Keratinocyte (primary cell): Measurements from ENCODE around the gene PCSK6. TPM values are rescaled to one million over a fixed set of nuclear protein-coding genes. Genes with fewer than 3 reads are reported as not detected.

Source experiments
- DNase-seq: peaks from one replicate; pipeline ENCODE4 v3.0.0-alpha.2; 2011; ENCODE audit warnings: low read depth, missing footprints, low spot score
- FAIRE-seq: peaks from 2 replicates; lab custom pipeline; 2011; peaks lifted over from hg19 to GRCh38; lab: Jason Lieb, UNC
- H2AFZ ChIP-seq: 2 replicates; pipeline ENCODE4 v1.6.0; 2012; ENCODE audit warnings: low read length, control low read depth, inconsistent platforms; ENCODE audit not compliant: control insufficient read depth
- H3K27ac ChIP-seq: 2 replicates; pipeline ENCODE4 v1.5.1; 2011; ENCODE audit warnings: low read length; ENCODE audit not compliant: control insufficient read depth, insufficient read depth
- H3K27me3 ChIP-seq: 3 replicates; pipeline ENCODE4 v1.6.0; 2011; ENCODE audit warnings: low read length; ENCODE audit not compliant: control insufficient read depth, insufficient read depth; ENCODE audit errors: extremely low read depth
- H3K36me3 ChIP-seq, 2 experiments: 2 replicates in 1 of 2; 3 replicates in 1 of 2; pipeline ENCODE4 v1.5.1; 2011; ENCODE audit warnings: low read length in 2 of 2, mild to moderate bottlenecking in 1 of 2; ENCODE audit not compliant: control insufficient read depth in 2 of 2, insufficient read depth in 2 of 2; ENCODE audit errors: extremely low read depth in 1 of 2
- H3K4me1 ChIP-seq: 3 replicates; pipeline ENCODE4 v1.5.1; 2011; ENCODE audit warnings: low read length; ENCODE audit not compliant: control insufficient read depth, insufficient read depth; ENCODE audit errors: extremely low read depth
- H3K4me2 ChIP-seq: 3 replicates; pipeline ENCODE4 v1.6.0; 2011; ENCODE audit warnings: low read depth, low read length; ENCODE audit not compliant: control insufficient read depth, insufficient read depth; ENCODE audit errors: extremely low read depth
- H3K4me3 ChIP-seq, 3 experiments: fragments of 200-600 bp in 1 of 3; sonication (generic) in 1 of 3; 2 replicates in 2 of 3; 3 replicates in 1 of 3; pipeline ENCODE4 v1.5.1; 2011 to 2016; ENCODE audit warnings: low read length in 3 of 3, mild to moderate bottlenecking in 3 of 3, control low read depth in 2 of 3, inconsistent platforms in 1 of 3, low read depth in 1 of 3, mixed read lengths in 1 of 3, mixed run types in 1 of 3, moderate library complexity in 1 of 3; ENCODE audit not compliant: control insufficient read depth in 2 of 3, insufficient read depth in 2 of 3; ENCODE audit errors: extremely low read depth in 1 of 3
- H3K79me2 ChIP-seq: 2 replicates; pipeline ENCODE4 v1.6.0; 2012; ENCODE audit warnings: low read length; ENCODE audit not compliant: control insufficient read depth, insufficient read depth
- H3K9ac ChIP-seq: 3 replicates; pipeline ENCODE4 v1.6.0; 2011; ENCODE audit warnings: low read length; ENCODE audit not compliant: control insufficient read depth, insufficient read depth; ENCODE audit errors: extremely low read depth
- H3K9me1 ChIP-seq: 3 replicates; pipeline ENCODE4 v1.6.0; 2011; ENCODE audit warnings: low read length; ENCODE audit not compliant: control insufficient read depth, insufficient read depth; ENCODE audit errors: extremely low read depth
- H3K9me3 ChIP-seq: 2 replicates; pipeline ENCODE4 v1.5.1; 2012; ENCODE audit warnings: low read depth, low read length; ENCODE audit not compliant: control insufficient read depth
- H4K20me1 ChIP-seq: 3 replicates; pipeline ENCODE4 v1.6.0; 2011; ENCODE audit warnings: low read length; ENCODE audit not compliant: control insufficient read depth, insufficient read depth; ENCODE audit errors: extremely low read depth
- EZH2 ChIP-seq: IDR thresholded peaks from one replicate; pipeline ENCODE4 v1.6.1; 2012; ENCODE audit warnings: inconsistent platforms, mild to moderate bottlenecking, low read length, moderate library complexity
- dilution Hi-C: fragments of 300-500 bp; cut with MboI; formaldehyde crosslinking; loops from one replicate; pipeline ENCODE4 v1.7.0; 2020; ENCODE audit warnings: low sequenced_read_pairs; ENCODE audit not compliant: extremely low pct_ligation_motif_present
- polyA plus RNA-seq, 5 experiments: library from polyadenylated mRNA; depleted of rRNA in 3 of 5; stranded (reverse) in 3 of 5; stranded (forward) in 1 of 5; unstranded in 1 of 5; fragments of >200 nt; gene quantifications; 1 replicate in 1 of 5; 2 replicates in 3 of 5; 3 replicates in 1 of 5; pipeline versions ENCODE4 v1.2.1 to v1.2.3, GENCODE V29; 2011 to 2012; ENCODE audit warnings: missing spikeins in 2 of 5, low read depth in 1 of 5, low replicate concordance in 1 of 5
- TF ChIP-seq, protein P1 (sequence below), 3 experiments: IDR thresholded peaks in 1 of 3; conservative IDR thresholded peaks in 1 of 3; optimal IDR thresholded peaks in 1 of 3; 2 replicates in 2 of 3; 3 replicates in 1 of 3; pipeline versions ENCODE3 to v1.5.1; 2011; ENCODE audit warnings: low read length in 3 of 3, mild to moderate bottlenecking in 3 of 3, moderate library complexity in 2 of 3, control low read depth in 1 of 3, inconsistent platforms in 1 of 3; ENCODE audit not compliant: insufficient read depth in 2 of 3; ENCODE audit errors: extremely low read depth in 1 of 3

PCSK6 gene
- polyA plus RNA-seq, 1 donor (not counting 4 experiments of a cell fraction or from before 2014, with no cell fraction given) = 3.1 TPM

- H3K9me3 ChIP-seq = no peaks in the 10 kb centered on the region
Measured at GRCh38 chr15:101396484-101397261, 92.8 kb downstream of the PCSK6 start.

DNA sequence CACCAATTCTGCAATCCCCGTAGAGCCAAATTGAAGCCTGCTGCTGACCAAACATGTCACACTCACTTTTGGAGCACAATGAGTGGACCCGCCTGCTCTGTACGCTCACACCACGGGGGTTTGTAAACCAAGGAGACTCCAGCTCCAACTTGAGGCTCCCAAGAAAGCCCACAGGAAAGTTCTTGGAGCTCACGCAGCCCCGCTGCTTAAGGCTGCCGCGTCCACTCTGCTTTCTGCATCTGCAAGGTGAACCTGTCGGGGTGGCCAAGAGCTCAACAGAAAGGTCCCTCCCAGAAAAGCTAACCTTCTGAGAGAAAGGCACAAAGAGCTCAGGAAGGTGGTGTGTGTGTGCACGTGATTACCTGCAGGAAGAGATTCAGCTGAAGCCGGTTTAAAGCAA, 94.9 kb downstream of the PCSK6 start:
- Histone ChIP-seq H4K20me1 (no peaks in the 10 kb centered on the region), H3K27me3 (no peaks in the 10 kb centered on the region), H3K9me3 (no peaks in the 10 kb centered on the region), H2AFZ (no peak overlapping the region), H3K9ac (no peak overlapping the region), H3K79me2 (no peaks in the 10 kb centered on the region), H3K36me3 (no peaks in the 10 kb centered on the region), H3K9me1 (no peaks in the 10 kb centered on the region), H3K27ac (no peak overlapping the region), H3K4me1 (no peaks in the 10 kb centered on the region), H3K4me2 (no peak overlapping the region), H3K4me3 (no peak overlapping the region)
- dilution Hi-C loops = no loop called here
- TF ChIP-seq EZH2 = no peak
- TF ChIP-seq, protein P1, sequence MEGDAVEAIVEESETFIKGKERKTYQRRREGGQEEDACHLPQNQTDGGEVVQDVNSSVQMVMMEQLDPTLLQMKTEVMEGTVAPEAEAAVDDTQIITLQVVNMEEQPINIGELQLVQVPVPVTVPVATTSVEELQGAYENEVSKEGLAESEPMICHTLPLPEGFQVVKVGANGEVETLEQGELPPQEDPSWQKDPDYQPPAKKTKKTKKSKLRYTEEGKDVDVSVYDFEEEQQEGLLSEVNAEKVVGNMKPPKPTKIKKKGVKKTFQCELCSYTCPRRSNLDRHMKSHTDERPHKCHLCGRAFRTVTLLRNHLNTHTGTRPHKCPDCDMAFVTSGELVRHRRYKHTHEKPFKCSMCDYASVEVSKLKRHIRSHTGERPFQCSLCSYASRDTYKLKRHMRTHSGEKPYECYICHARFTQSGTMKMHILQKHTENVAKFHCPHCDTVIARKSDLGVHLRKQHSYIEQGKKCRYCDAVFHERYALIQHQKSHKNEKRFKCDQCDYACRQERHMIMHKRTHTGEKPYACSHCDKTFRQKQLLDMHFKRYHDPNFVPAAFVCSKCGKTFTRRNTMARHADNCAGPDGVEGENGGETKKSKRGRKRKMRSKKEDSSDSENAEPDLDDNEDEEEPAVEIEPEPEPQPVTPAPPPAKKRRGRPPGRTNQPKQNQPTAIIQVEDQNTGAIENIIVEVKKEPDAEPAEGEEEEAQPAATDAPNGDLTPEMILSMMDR (optimal IDR thresholded peaks at IDR 0.05 in 1 of 3, IDR thresholded peaks at IDR 0.05 in 1 of 3, conservative IDR thresholded peaks at IDR 0.05 in 1 of 3; ENCODE audit: extremely low read depth in 1 of 3, insufficient read depth in 2 of 3, low read length in 3 of 3) = no peak
- DNase-seq = no peak
- no peak for FAIRE-seq

More at GRCh38 chr15:101396484-101397261, 92.8 kb downstream of the PCSK6 start:
- dilution Hi-C loops = no loop called here
- H3K4me1 ChIP-seq = no peaks in the 10 kb centered on the region
- no peak for DNase-seq
- TF ChIP-seq EZH2 = no peak
- TF ChIP-seq, protein P1 (optimal IDR thresholded peaks at IDR 0.05 in 1 of 3, IDR thresholded peaks at IDR 0.05 in 1 of 3, conservative IDR thresholded peaks at IDR 0.05 in 1 of 3; ENCODE audit: extremely low read depth in 1 of 3, insufficient read depth in 2 of 3, low read length in 3 of 3) = no peak
- no peak for FAIRE-seq
- no peak overlapping the region for H2AFZ ChIP-seq
- no peak overlapping the region for H3K4me2 ChIP-seq
- no peaks in the 10 kb centered on the region for H4K20me1 ChIP-seq
- no peak overlapping the region for H3K9ac ChIP-seq
- no peaks in the 10 kb centered on the region for H3K27me3 ChIP-seq
- no peak overlapping the region for H3K27ac ChIP-seq
- no peak overlapping the region for H3K4me3 ChIP-seq
- H3K36me3 ChIP-seq = no peaks in the 10 kb centered on the region
- H3K79me2 ChIP-seq = no peaks in the 10 kb centered on the region
- no peaks in the 10 kb centered on the region for H3K9me1 ChIP-seq
